Esophagus (tissue), 2 donors: ENCODE data around the gene C6orf136. TPM values are rescaled to one million over a fixed set of nuclear protein-coding genes. Genes with fewer than 3 reads are reported as not detected.
A peak's percentile ranks its signal among the peaks of the same experiment; 100 is the strongest.

Experiments used
- H3K27ac ChIP-seq, 2 donors: one replicate each; pipeline ENCODE4 v1.5.1; 2013; ENCODE audit warnings: low read depth in 2 of 2, mild to moderate bottlenecking in 2 of 2, inconsistent platforms in 1 of 2, low read length in 1 of 2, moderate library complexity in 1 of 2
- H3K27me3 ChIP-seq, 2 donors: one replicate each; pipeline ENCODE4 v1.6.1; 2013; ENCODE audit warnings: low read length in 2 of 2, control low read depth in 1 of 2, mild to moderate bottlenecking in 1 of 2; ENCODE audit not compliant: insufficient read depth in 2 of 2, control insufficient read depth in 1 of 2
- H3K36me3 ChIP-seq, 2 donors: one replicate each; pipeline ENCODE4 v1.6.1; 2013; ENCODE audit warnings: low read length in 1 of 2; ENCODE audit not compliant: control insufficient read depth in 2 of 2, insufficient read depth in 2 of 2
- H3K4me1 ChIP-seq, 2 donors: one replicate each; pipeline ENCODE4 v1.6.1; 2013; ENCODE audit warnings: low read length in 1 of 2; ENCODE audit not compliant: control insufficient read depth in 2 of 2, insufficient read depth in 2 of 2
- H3K4me3 ChIP-seq, 2 donors: one replicate each; pipeline ENCODE4 v1.5.1; 2013; ENCODE audit warnings: low read length in 2 of 2, mild to moderate bottlenecking in 2 of 2, low read depth in 1 of 2, moderate library complexity in 1 of 2
- H3K9me3 ChIP-seq, 2 donors: one replicate each; pipeline ENCODE4 v1.6.1; 2013; ENCODE audit warnings: mild to moderate bottlenecking in 2 of 2, low read depth in 1 of 2, low read length in 1 of 2, moderate library complexity in 1 of 2; ENCODE audit not compliant: control insufficient read depth in 2 of 2, insufficient read depth in 1 of 2
- whole genome bisulfite sequencing, 2 donors: extraction: QIAGEN DNeasy Blood & Tissue Kit; methylation state at CpG; one replicate each; pipeline ENCODE4 v1.1.7; 2013; 5-methylcytosine and 5-hydroxymethylcytosine counted together
- polyA plus RNA-seq, 2 donors: library from polyadenylated mRNA; stranded (reverse); fragments of 200-250 nt; gene quantifications; one replicate each; pipeline ENCODE4 v1.2.3, GENCODE V29; 2013
- donor health status: healthy with polysubstance abuse.
- donor health status: Bipolar disorder and iron deficiency.

Gene C6orf136
- polyA plus RNA-seq, 2 donors = 15.3 to 24.3 TPM

DNA sequence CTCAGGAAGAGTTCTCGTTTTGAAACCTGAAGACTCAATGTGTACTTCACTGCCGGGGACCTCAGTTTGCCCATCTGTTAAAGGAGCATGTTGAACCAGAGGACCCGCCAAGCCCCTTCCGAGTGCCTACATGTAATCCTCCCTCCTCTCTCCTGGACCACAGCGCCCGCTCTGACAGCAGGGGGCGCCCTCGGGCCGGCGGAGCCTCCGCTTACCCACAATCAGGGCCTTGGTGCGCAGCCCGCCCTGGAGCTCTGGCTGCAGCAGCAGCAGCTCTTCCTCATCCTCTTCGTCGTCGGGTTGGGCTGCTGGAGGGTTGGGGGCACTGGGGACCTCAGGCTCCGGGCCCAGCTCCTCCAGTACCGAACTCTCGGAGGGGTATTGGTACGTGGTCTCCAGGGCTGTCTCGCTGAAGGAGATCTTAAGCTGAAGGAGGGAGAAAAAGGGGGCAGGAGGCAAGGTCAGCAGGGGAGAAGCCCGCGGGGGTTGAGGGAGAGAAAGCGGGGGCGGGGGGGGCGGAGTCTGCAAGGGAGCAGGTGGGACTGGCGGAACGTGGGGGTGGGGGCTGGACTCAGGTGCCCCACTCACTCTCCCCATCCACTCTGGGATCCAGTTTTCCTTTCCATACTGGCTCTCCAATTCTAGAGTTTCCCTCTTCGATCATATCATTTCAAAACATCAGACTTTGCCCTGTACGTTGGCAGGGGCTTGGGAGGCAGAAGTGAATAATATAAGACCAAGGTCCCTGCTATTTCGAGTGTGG, 32.2 kb downstream of the C6orf136 start:
- Histone ChIP-seq H3K36me3 (peaks cover 13 to 16% of the 10 kb centered on the region in 2 donors), H3K9me3 (no peaks in the 10 kb centered on the region), H3K27me3 (no peaks in the 10 kb centered on the region), H3K27ac (peak overlapping the region; percentile 53 to 57), H3K4me3 (peak overlapping the region in 1 of 2 donors; percentile 5), H3K4me1 (peaks cover 0 to 11% of the 10 kb centered on the region in 2 donors)
- 7 to 8% methylated on average over 30 to 31 of the region's 31 CpGs for WGBS, 2 donors

GRCh38 chr6:30679765-30680535, 33.0 kb downstream of the C6orf136 start:
- Histone ChIP-seq H3K36me3 (peaks cover 13 to 16% of the 10 kb centered on the region in 2 donors), H3K4me3 (peak overlapping the region in 1 of 2 donors; percentile 5), H3K4me1 (peaks cover 0 to 13% of the 10 kb centered on the region in 2 donors), H3K27ac (peak overlapping the region; percentile 53 to 57), H3K27me3 (no peaks in the 10 kb centered on the region), H3K9me3 (no peaks in the 10 kb centered on the region)
- WGBS, 2 donors = 54 to 58% methylated on average over 7 of the region's 7 CpGs

DNA sequence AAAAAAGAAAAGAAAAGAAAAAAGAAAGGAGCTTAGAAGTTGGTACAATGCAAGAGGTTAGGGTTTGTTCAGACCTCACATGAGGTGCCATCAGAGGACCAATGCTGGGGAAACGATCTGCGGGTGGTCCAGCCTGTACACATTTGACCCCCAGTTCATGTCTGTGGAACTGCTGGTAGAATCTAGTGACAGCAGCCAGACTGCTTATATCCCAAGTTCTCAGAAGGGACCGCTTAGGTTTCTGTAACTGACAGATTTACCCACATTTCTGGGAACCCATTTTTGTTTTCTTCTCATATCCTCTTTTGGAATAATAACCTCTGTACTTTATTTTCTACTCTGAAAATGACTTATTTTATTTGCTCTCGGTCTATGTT, 34.8 kb downstream of the C6orf136 start:
- H3K4me1 ChIP-seq = peaks cover 0 to 14% of the 10 kb centered on the region in 2 donors
- WGBS, 2 donors = 32 to 33% methylated on average over 4 of the region's 4 CpGs
- H3K27ac ChIP-seq = peak overlapping the region; percentile 95 to 99
- no peaks in the 10 kb centered on the region for H3K27me3 ChIP-seq
- H3K4me3 ChIP-seq = peak overlapping the region in 1 of 2 donors; percentile 77
- H3K9me3 ChIP-seq = no peaks in the 10 kb centered on the region
- H3K36me3 ChIP-seq = peaks cover 7 to 9% of the 10 kb centered on the region in 2 donors

- Histone ChIP-seq H3K9me3 (no peaks in the 10 kb centered on the region), H3K4me3 (peak overlapping the region; percentile 55 to 77), H3K4me1 (peaks cover 0 to 14% of the 10 kb centered on the region in 2 donors), H3K27ac (peak overlapping the region; percentile 95 to 99), H3K36me3 (peaks cover 3 to 4% of the 10 kb centered on the region in 2 donors), H3K27me3 (no peaks in the 10 kb centered on the region)
- 8 to 27% methylated on average over 11 of the region's 11 CpGs for WGBS, 2 donors
Measured at GRCh38 chr6:30682143-30683117, 35.5 kb downstream of the C6orf136 start.

GRCh38 chr6:30683183-30683979, 36.4 kb downstream of the C6orf136 start:
- peak overlapping the region; percentile 55 to 77 for H3K4me3 ChIP-seq
- WGBS, 2 donors = 3 to 20% methylated on average over 7 of the region's 7 CpGs
- peaks cover 3 to 4% of the 10 kb centered on the region in 2 donors for H3K36me3 ChIP-seq
- H3K27me3 ChIP-seq = no peaks in the 10 kb centered on the region
- H3K9me3 ChIP-seq = no peaks in the 10 kb centered on the region
- peaks cover 2 to 20% of the 10 kb centered on the region in 2 donors for H3K4me1 ChIP-seq
- H3K27ac ChIP-seq = peak overlapping the region; percentile 95 to 99

DNA sequence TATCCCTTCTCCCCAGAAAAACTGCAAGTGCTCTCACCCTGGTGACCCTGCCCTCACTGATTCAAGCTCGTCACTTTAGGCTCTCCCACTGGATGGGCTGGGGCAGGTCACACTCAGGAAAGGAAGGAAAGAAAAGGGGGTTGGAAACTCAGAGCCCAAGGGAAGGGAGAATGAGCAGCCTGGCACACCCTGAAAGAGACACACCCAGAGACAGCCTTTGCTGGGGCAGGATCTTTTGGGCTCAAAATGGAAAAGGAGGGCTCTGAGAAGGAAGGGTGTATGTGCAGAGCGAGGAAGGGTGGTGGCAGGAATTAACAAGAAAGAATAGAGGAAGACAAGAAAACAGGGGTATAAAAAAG, 37.0 kb downstream of the C6orf136 start:
- H3K4me1 ChIP-seq = peaks cover 2 to 20% of the 10 kb centered on the region in 2 donors
- no peaks in the 10 kb centered on the region for H3K9me3 ChIP-seq
- H3K27ac ChIP-seq = peak overlapping the region; percentile 95 to 99
- no peaks in the 10 kb centered on the region for H3K27me3 ChIP-seq
- H3K36me3 ChIP-seq = peaks cover 3 to 4% of the 10 kb centered on the region in 2 donors
- WGBS, 2 donors = 2 to 18% methylated on average over 2 of the region's 2 CpGs
- H3K4me3 ChIP-seq = peak overlapping the region; percentile 55 to 77

- peak overlapping the region; percentile 77 to 79 for H3K4me3 ChIP-seq
- H3K27ac ChIP-seq = peak overlapping the region; percentile 99
- peaks cover 2 to 20% of the 10 kb centered on the region in 2 donors for H3K4me1 ChIP-seq
- WGBS, 2 donors = 6 to 17% methylated on average over 21 of the region's 21 CpGs
- H3K9me3 ChIP-seq = no peaks in the 10 kb centered on the region
- H3K27me3 ChIP-seq = no peaks in the 10 kb centered on the region
- peaks cover 3 to 4% of the 10 kb centered on the region in 2 donors for H3K36me3 ChIP-seq
Measured at GRCh38 chr6:30684386-30685156, 37.6 kb downstream of the C6orf136 start.
